Endothelial cell (in vitro differentiated cells): ENCODE results near the gene ALDH16A1. TPM values are rescaled to one million over a fixed set of nuclear protein-coding genes. Genes with fewer than 3 reads are reported as not detected.

Experiments
- microRNA-seq: library from miRNA; unstranded; fragments of <30 nt; microRNA quantifications from one replicate; pipeline ENCODE4, GENCODE V29; 2020; ENCODE audit not compliant: unreplicated experiment
- total RNA-seq: library from RNA; stranded (reverse); fragmentation: NEBNext Ultra II Directional; extraction: Animal tissue kit (Norgen Biotek cat#: 25700); gene quantifications from one replicate; pipeline ENCODE4 v1.2.1, GENCODE V29; 2021; ENCODE audit not compliant: unreplicated experiment

Gene ALDH16A1
- total RNA-seq, 1 donor from 2014 or later = 49.6 TPM

Small RNAs within 50 kb of the gene (microRNA-seq; reads per million reads assigned to microRNA genes)
- 18.1 reads per million, percentile 66 among the genes with 10 or more reads in this experiment for gene MIR150

Other genes starting within 250 kb of the ALDH16A1 start
- gene SLC6A16, start 128.0 kb upstream of the ALDH16A1 start, total RNA-seq = 4.0 TPM
- gene CD37, start 117.8 kb upstream of the ALDH16A1 start, total RNA-seq = not detected
- 167 TPM for gene TEAD2, start 90.8 kb upstream of the ALDH16A1 start, total RNA-seq
- 2.2 TPM for gene DKKL1, start 89.3 kb upstream of the ALDH16A1 start, total RNA-seq
- 0.26 TPM for gene KASH5, start 65.0 kb upstream of the ALDH16A1 start, total RNA-seq
- gene PTH2, start 29.8 kb upstream of the ALDH16A1 start, total RNA-seq = not detected
- not detected for gene GFY, start 27.8 kb upstream of the ALDH16A1 start, total RNA-seq
- 0.92 TPM for gene SLC17A7, start 11.7 kb upstream of the ALDH16A1 start, total RNA-seq
- gene PIH1D1, start 1.4 kb upstream of the ALDH16A1 start, total RNA-seq = 78.8 TPM
- gene FLT3LG, start 21.0 kb downstream of the ALDH16A1 start, total RNA-seq = 1.4 TPM
- gene RPL13A, start 34.4 kb downstream of the ALDH16A1 start, total RNA-seq = 2,762 TPM
- gene RPS11, start 43.2 kb downstream of the ALDH16A1 start, total RNA-seq = 2,099 TPM
- 127 TPM for gene FCGRT, start 59.4 kb downstream of the ALDH16A1 start, total RNA-seq
- gene RCN3, start 74.8 kb downstream of the ALDH16A1 start, total RNA-seq = 19.4 TPM
- 76.3 TPM for gene NOSIP, start 127.3 kb downstream of the ALDH16A1 start, total RNA-seq
- 2.4 TPM for gene PRRG2, start 128.1 kb downstream of the ALDH16A1 start, total RNA-seq
- 38.8 TPM for gene PRR12, start 138.0 kb downstream of the ALDH16A1 start, total RNA-seq
- gene RRAS, start 186.9 kb downstream of the ALDH16A1 start, total RNA-seq = 23.9 TPM
- 90.3 TPM for gene SCAF1, start 189.0 kb downstream of the ALDH16A1 start, total RNA-seq
- 76.1 TPM for gene IRF3, start 212.6 kb downstream of the ALDH16A1 start, total RNA-seq
- 50.1 TPM for gene BCL2L12, start 212.7 kb downstream of the ALDH16A1 start, total RNA-seq
- gene PRMT1, start 224.0 kb downstream of the ALDH16A1 start, total RNA-seq = 175 TPM
- 5.3 TPM for gene ADM5, start 236.4 kb downstream of the ALDH16A1 start, total RNA-seq
- 94.1 TPM for gene CPT1C, start 237.9 kb downstream of the ALDH16A1 start, total RNA-seq